Uterus (tissue), 4 donors: ENCODE results near the gene GCK. TPM values are rescaled to one million over a fixed set of nuclear protein-coding genes. Genes with fewer than 3 reads are reported as not detected.
A peak's percentile ranks its signal among the peaks of the same experiment; 100 is the strongest.

ENCODE experiments used
- DNase-seq, 2 donors: peaks; one replicate each; pipeline ENCODE4 v3.0.0-alpha.2; 2019 to 2020
- H3K27ac ChIP-seq, 2 donors: fragments of 200-600 bp; sonication (generic); 1 replicate in 1 of 2; 2 replicates in 1 of 2; pipeline ENCODE4 v1.5.1; 2016 to 2018
- H3K27me3 ChIP-seq, 2 donors: fragments of 200-600 bp; sonication (generic); one replicate each; pipeline ENCODE4 v1.5.1; 2018 to 2019; ENCODE audit warnings: control low read depth in 1 of 2
- H3K36me3 ChIP-seq, 2 donors: fragments of 200-600 bp; sonication (generic); one replicate each; pipeline ENCODE4 v1.5.1; 2019; ENCODE audit warnings: control low read depth in 1 of 2
- H3K4me1 ChIP-seq, 2 donors: fragments of 200-600 bp; sonication (generic); one replicate each; pipeline ENCODE4 v1.5.1; 2018 to 2019; ENCODE audit warnings: control low read depth in 1 of 2
- H3K4me3 ChIP-seq, 2 donors: fragments of 200-600 bp; sonication (generic); 1 replicate in 1 of 2; 2 replicates in 1 of 2; pipeline ENCODE4 v1.5.1; 2018 to 2019; ENCODE audit warnings: mild to moderate bottlenecking in 1 of 2
- H3K9me3 ChIP-seq, 2 donors: fragments of 200-600 bp; sonication (generic); one replicate each; pipeline ENCODE4 v1.5.1; 2019; ENCODE audit warnings: control low read depth in 1 of 2
- CTCF ChIP-seq, 4 experiments: fragments of 200-600 bp in 2 of 4; fragments of 450-650 bp in 2 of 4; sonication (generic) in 2 of 4; IDR thresholded peaks; one replicate each; pipeline ENCODE4 v1.5.1; 2016 to 2019; ENCODE audit warnings: antibody characterized with exemption in 4 of 4, mild to moderate bottlenecking in 2 of 4, moderate library complexity in 1 of 4
- POLR2A ChIP-seq, 2 donors: fragments of 450-650 bp; IDR thresholded peaks; one replicate each; pipeline ENCODE4 v1.6.1; 2016; ENCODE audit warnings: antibody characterized with exemption in 2 of 2, mild to moderate bottlenecking in 1 of 2, moderate library complexity in 1 of 2
- intact Hi-C: fragments of 100-400 bp; cut with DNase I; formaldehyde crosslinking; loops from one replicate; pipeline ENCODE4 v1.15.1; 2023; ENCODE audit warnings: low total_unique reads
- total RNA-seq, 4 donors: library from RNA; depleted of rRNA in 3 of 4; stranded (reverse); fragments of >200 nt in 3 of 4; gene quantifications; one replicate each; pipeline versions ENCODE4 v1.1.0 to v1.2.4, GENCODE V29; 2014 to 2023
- donor health status: DM: yes; HTN: yes; CAD: no.

The GCK gene
- total RNA-seq, 4 donors from 2014 or later: 0.29 to 2.6 (median 1.8) TPM; not detected in 1

- no peak overlapping the region for H3K4me3 ChIP-seq
- peak overlapping the region; percentile 95 to 97 for H3K27ac ChIP-seq
- TF ChIP-seq POLR2A (IDR thresholded peaks at IDR 0.05) (no peak), CTCF (IDR thresholded peaks at IDR 0.05) (no peak)
- no peaks in the 10 kb centered on the region for H3K9me3 ChIP-seq
- peaks cover 7 to 15% of the 10 kb centered on the region in 2 donors for H3K4me1 ChIP-seq
- H3K27me3 ChIP-seq: no peaks in the 10 kb centered on the region
- intact Hi-C loops: no loop called here
- DNase-seq: no peak
- H3K36me3 ChIP-seq: no peaks in the 10 kb centered on the region
Measured at GRCh38 chr7:44102846-44103565, 86.2 kb downstream of the GCK start.

- intact Hi-C loops: no loop called here
- Histone ChIP-seq H3K4me1 (peaks cover 7 to 9% of the 10 kb centered on the region in 2 donors), H3K27ac (peak overlapping the region; percentile 69 to 97), H3K36me3 (no peaks in the 10 kb centered on the region), H3K27me3 (no peaks in the 10 kb centered on the region), H3K4me3 (no peak overlapping the region), H3K9me3 (no peaks in the 10 kb centered on the region)
- TF ChIP-seq POLR2A (IDR thresholded peaks at IDR 0.05) (no peak), CTCF (IDR thresholded peaks at IDR 0.05) (no peak)
- DNase-seq: no peak
Measured at GRCh38 chr7:44101966-44102845, 87.0 kb downstream of the GCK start.

GRCh38 chr7:44101303-44101965 is 87.8 kb downstream of the GCK start:
- Histone ChIP-seq H3K27me3 (no peaks in the 10 kb centered on the region), H3K4me1 (peaks cover 0 to 3% of the 10 kb centered on the region in 2 donors), H3K27ac (peak overlapping the region; percentile 69 to 97), H3K4me3 (no peak overlapping the region), H3K9me3 (no peaks in the 10 kb centered on the region), H3K36me3 (no peaks in the 10 kb centered on the region)
- no peak for TF ChIP-seq POLR2A (IDR thresholded peaks at IDR 0.05)
- no peak for TF ChIP-seq CTCF (IDR thresholded peaks at IDR 0.05)
- intact Hi-C loops: no loop called here
- DNase-seq: no peak

GRCh38 chr7:44100458-44101302 is 88.6 kb downstream of the GCK start:
- intact Hi-C loops: no loop called here
- peak in 1 of 2 donors; percentile 54 for DNase-seq
- Histone ChIP-seq H3K27me3 (no peaks in the 10 kb centered on the region), H3K4me3 (no peak overlapping the region), H3K4me1 (no peaks in the 10 kb centered on the region), H3K27ac (peak overlapping the region; percentile 69 to 97), H3K9me3 (no peaks in the 10 kb centered on the region), H3K36me3 (no peaks in the 10 kb centered on the region)
- no peak for TF ChIP-seq POLR2A (IDR thresholded peaks at IDR 0.05)
- no peak for TF ChIP-seq CTCF (IDR thresholded peaks at IDR 0.05)
